GM12891 (cell line): ENCODE measurements around the gene MBOAT2.

ENCODE experiments used
- POLR2AphosphoS5 ChIP-seq: IDR thresholded peaks from 2 replicates; pipeline ENCODE4 v1.6.1; 2011; ENCODE audit warnings: low read depth, low read length, control low read depth
- TAF1 ChIP-seq: IDR thresholded peaks from 2 replicates; pipeline ENCODE4 v1.6.1; 2011; ENCODE audit warnings: low read depth, low read length, control low read depth

DNA sequence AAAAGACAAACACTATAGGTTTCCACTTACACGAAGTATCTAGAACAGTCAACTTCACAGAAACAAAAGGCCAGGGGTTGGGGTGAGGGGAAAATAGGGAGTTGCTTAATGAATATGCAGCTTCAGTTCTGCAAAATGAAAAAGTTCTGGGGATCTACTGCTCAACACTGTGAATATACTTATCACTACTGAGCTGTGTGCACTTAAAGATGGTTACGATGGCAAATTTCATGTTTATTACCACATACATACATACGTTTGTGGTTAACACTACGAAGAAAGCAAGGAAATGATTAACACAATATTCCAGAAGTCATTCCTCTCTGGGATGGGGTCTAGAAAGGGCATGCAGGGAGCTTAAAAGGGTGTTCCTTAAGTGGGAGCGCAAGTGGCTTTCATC, 19.3 kb downstream of the MBOAT2 start:
- no peak for TF ChIP-seq POLR2AphosphoS5
- TF ChIP-seq TAF1: no peak
